ENCODE results near the gene HIF1AN.

HIF1AN gene

DNA sequence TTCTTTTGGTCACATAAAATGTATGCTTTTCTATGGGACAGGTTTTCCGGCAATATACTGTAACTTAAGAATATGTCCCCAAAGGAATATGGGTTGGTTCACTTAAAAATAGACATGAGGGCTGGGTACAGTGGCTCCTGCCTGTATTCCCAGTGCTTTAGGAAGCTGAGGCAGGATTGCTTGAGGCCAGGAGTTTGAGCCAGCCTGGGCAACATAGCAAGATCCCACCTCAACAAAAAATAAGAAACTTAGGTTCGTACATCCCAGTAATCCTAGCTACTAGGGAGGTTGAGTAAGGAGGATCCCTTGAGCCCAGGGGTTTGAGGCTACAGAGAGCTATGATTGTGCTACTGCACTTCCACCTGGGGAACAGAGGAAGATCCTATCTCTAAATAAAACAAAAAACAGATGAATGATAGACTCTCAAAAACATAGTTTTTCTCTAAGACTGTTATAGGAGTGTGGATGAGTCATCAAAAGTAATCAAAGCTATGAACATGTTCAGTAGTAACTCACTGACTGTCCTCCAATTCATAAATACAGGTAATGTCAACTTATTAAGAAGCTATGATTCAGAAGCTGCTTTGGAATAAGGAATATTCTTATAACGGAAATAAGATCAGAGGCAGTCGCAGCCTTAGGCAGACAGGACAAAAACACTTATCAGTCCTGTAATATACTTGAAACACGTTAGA is 13.5 kb upstream of the HIF1AN start:
- DNase-seq = no peak

DNA sequence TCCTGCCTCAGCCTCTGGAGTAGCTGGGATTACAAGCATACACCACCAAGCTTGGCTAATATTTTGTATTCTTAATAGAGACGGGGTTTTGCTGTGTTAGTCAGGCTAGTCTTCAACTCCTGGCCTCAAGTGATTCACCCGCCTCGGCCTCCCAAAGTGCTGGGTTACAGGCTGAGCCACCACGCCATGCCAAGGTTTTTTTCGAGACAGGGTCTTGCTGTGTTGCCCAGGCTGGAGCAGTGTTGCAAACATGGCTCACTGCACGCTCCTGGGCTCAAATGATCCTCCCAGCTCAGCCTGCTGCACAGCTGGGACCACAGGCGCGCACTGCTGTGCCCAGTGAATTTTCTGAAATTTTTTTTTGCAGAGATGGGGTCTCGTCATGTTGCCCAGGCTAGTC is 12.8 kb upstream of the HIF1AN start:
- no peak for DNase-seq

DNA sequence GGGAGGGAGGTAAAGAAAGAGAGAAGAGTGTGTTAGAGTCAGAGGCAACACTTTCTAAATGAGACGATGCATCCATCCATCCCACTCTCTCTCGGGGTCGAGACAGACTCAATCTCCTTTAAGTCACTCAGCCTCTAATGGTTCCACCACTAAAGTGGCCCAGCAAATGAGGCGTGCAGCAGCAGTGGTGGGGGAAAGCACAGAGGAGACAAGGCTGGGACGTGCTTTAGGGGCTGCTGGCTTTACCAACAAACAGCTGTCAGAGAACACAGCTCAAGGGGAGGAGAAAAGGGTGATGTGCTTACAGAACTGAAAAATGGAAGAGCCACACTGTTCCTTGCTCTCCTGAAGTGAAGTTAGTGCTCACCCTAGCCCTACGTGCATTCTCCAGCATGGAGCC is 11.5 kb upstream of the HIF1AN start:
- no peak for DNase-seq

GRCh38 chr10:100524638-100525037 is 11.1 kb upstream of the HIF1AN start:
- DNase-seq = no peak

DNA sequence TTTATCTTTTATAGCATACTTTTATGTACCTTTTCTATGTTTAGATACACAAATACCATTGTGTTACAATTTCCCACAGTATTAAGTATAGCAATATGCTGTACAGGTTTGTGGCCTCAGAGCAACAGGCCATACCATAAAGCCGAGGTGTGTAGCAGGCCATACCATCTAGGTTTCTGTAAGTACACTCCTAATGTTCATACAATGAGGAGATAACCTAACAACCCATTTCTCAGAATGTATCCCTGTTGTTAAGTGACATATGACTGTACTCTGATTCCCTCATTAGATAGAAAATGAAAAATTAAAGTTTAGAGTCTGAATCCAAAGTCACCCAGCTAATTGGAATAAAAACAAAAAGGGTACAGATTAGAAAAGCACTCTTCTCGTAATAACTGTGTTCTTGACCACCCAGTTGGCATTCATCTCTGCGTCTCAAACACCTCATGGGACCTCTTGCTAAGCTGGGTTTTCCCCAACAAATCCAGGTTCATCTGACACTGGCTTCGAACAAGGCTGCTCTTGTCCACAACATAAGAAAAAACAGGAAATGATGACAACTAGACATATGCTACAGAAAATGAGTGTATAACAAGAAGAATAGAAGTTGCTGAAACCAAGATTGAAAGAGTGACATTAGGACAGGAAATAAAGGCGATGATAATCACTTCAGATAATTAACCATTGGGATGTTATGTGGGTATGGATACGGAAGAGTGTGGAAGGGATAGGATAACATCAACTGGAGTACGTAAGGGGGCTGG is 7.4 kb upstream of the HIF1AN start:
- no peak for DNase-seq

- DNase-seq = no peak
These were observed 6.7 kb upstream of the HIF1AN start for GRCh38 chr10:100528921-100529474.

DNA sequence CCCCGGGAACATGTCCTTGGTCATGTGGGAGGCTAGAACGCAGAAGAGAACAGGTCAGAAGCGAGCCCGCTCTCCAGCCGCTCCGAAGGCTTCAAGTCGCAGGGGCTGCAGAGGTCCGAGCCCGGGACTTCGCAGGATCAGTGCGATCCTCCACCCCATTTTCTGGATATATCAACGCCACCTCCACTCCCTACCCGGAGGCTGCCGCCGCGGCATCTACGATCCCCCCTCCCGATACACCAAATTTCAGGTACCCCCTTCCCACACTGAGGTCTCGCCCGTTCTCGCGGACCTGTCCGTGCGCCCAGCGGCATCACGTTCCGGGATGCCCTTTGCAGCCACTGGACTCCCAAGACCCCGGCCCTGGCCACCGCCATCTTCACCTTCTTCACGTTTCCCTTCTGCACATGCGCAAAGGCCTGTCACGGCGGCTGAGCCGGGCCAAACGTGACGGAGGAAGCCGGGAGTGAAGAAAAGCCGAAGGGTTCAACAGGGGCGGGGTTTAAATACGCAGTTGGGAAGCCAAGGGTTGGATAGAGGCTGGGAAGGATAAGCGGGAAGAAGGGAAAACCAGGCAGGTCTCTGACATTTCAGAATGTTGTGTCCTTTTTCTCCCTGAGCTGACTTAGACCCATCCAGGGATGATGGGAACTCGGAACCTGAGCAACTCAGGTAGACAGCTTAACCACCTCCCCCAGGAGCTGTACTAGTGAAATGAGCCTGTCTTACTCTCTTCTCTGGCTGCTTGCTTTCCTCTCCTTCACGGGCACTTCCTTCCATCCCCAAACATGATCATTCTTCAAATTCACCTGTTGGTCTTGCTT is 6.1 kb upstream of the HIF1AN start, which contains the start of gene NDUFB8:
Gene NDUFB8, minus strand, starts transcription at position 397 of the 824 bp plus-strand sequence. Its CDS starts 20 bp downstream, at position 377.
- peak; percentile 78 for DNase-seq

GRCh38 chr10:100531761-100532160 is 4.0 kb upstream of the HIF1AN start:
- no peak for DNase-seq

DNA sequence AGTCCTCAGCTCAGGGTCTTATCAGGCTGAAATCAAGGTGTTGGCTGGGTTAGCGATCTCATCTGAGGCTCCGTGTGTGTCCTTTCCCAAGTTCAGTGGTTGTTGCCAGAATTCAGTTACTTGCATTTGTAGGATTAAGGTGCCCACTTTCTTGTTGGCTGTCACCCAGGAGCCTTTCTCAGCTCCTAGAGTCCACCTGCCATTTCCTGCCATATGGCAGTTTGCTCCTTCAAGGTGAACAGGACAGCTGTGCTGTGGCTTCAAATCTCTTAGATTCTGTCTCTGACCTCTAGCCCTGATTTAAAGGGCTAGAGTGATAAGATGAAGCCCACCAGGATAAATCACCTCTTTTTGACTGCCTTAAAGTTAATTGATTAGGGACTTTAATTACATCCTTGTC is 1.0 kb upstream of the HIF1AN start:
- no peak for DNase-seq

DNA sequence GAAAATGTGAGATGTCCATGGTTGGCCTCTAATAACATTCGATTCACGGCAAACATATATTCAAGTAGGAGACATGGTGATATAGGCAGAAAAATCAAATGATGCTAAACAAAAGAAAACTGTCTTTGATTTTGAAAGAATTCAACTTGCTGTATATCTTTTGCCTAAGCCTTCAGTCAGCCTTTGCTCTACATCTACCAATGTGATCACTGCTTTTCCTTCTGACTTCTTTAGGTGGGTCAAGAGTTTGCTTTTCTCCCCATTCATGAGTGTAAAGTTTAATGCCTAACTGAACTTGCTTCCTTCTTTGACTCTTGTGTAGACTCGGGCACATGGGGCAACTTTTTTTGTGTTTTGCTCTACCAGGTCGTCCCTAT is 417 bp upstream of the HIF1AN start:
- no peak for DNase-seq

DNA sequence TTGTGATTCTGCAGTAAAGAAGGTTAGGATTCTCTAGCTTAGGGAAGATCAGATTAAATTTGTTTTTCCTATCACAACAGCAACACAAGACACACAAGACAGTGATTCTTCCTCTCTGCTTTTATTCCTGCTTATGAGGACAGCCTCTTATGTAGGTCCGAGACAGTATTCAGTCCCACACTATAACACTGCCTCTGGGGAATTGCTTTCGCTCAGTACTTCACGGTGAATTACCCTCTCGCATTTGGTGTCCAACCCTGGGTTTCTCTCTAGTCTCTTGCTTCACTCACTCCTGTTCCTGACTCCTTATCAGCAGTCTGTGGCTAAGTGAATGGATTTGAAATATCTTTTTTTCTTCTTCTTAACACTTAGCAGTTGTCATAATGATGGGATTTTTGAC is 1.7 kb downstream of the HIF1AN start:
- DNase-seq = no peak

DNA sequence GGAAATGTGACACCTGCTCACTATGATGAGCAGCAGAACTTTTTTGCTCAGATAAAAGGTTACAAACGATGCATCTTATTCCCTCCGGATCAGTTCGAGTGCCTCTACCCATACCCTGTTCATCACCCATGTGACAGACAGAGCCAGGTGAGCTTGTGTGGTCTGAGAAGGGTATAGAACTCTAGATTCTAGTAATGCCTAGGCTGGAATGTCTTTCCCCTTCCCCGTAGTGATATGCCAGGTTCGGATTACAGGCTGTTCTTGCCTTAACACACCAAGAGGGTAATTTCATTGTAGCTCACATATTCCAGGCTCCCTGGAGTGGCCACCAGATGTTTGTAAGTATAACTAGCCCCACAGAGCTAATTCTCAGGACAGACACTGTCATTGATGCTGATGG is 9.2 kb downstream of the HIF1AN start:
- no peak for DNase-seq

GRCh38 chr10:100551196-100551595 is 15.5 kb downstream of the HIF1AN start:
- DNase-seq = no peak

- DNase-seq = no peak
These were observed 16.0 kb downstream of the HIF1AN start for GRCh38 chr10:100551738-100552137.

DNA sequence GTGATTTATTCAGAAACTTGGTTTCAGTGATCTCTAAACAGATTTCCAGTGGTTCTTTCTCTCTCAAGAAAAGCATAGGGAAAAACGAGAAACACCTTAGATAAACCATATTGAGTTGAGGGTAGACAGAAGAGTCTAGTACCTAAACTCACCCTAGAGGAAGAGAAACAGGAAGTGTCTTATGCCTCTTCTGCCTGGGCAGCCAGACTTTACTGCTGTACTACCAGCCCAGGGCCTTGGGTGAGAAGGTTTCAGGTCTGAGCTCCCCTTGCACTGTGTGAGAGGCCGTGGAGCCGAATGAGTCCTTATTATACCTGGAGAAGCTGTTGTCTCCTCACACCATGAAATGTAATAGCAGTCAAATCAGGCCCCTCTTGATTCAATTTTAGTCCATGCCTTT is 18.2 kb downstream of the HIF1AN start:
- no peak for DNase-seq

DNA sequence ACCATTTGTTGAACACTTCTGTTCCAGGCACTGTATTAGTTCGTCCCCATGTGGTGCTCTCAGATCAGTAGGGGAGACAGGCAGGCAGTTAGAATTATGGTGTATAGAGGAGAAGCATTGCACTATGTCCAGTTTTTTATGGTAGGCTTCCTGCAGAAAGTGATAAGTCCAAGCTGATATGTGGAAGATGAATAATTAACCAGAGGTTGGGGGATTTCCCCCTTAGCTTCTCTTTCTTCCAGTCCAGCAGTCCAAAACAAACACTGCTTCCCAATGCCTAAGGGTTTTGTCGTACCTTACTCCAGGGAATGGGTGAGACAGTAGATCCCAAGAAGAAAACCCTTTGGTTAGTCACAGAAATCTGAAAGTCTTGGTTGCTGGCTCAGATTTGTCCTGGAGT is 19.2 kb downstream of the HIF1AN start:
- DNase-seq = no peak

DNA sequence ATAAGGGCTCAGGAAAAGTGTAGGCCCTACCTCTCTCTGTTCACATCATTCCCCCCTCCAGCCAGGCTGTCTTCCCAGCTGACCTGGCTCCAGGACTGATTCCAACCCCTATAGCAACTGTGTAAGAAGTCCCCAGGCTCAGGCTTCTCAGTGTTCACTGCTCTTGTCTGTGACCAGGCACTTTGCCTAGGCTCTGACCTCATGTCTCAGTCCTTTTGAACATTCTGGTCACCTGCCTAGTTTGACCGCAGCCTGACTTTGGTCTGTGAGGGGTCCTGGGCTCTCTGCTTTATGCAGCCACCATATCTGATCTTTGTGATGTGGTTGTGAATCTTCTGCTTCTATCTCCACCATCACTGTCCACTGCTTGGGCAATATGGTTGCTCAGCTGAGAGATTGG is 24.5 kb downstream of the HIF1AN start:
- no peak for DNase-seq

DNA sequence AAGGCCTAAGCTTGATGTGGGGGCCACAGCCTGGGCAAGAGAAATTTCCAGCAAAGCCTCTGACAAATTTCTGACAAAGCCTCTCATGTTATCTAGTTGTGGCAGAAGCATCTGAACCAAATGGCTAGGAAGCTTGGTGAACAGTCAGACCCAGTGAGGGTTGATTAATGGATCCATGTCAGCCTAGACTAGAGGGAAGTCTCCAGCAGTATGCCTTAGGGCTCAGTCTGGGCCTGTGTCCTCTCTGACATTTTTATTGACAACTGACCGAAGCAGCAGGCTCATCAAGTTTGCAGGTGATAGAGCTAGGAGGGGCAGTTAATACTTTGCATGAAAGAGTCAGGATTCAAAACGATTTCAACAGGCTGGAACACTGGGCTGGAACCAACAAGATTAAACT is 25.3 kb downstream of the HIF1AN start:
- DNase-seq = no peak

GRCh38 chr10:100562008-100562672 is 26.4 kb downstream of the HIF1AN start:
- DNase-seq = peak; percentile 68

- DNase-seq = no peak
These were observed 29.7 kb downstream of the HIF1AN start for GRCh38 chr10:100565206-100565985.

DNA sequence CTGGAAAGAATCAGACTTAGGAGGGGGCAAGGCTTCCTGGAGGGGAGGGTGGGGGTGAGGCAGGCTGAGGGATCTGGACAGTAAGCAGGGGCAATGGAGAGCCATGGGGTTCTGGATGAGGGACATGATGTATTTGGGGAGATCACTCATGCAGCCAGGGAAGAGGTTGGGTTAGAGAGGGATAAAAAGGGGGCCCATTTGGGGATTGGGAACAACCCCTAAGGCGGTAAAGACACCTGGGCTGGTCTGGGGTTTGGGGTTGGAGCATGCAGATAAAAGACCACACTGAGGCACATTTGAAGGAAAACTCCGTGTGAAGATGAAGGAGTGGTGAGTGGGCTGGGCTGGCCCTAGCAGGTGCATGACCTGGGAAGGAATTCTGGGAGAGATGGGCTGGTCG is 30.8 kb downstream of the HIF1AN start:
- no peak for DNase-seq

DNA sequence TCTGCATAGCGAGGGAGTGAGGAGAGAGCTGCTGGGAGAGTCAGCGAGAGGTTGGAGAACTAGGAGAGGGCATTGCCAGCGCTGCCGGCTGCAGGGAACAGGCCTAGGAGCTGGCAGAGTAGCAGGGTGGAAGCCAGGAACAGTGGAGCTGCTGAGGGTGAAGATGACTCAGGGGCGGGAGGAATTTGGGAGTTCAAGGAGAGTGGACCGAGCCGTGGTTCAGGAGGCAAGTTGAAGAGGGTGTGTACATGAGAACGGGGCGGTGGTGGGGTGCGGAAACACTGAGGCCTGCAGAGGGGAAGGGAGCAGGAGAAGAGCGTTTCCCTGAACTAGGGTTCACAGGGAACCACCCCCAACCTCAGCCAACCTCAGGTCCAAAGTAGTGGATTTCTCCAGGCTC is 31.5 kb downstream of the HIF1AN start:
- DNase-seq = no peak

Data from activated effector memory CD4-positive, alpha-beta T cell treated with Interleukin-2 at 50 U/mL for 16 hours (primary cell).